HG02973 (cell line): ENCODE data around the gene ZBTB25.
A peak's percentile ranks its signal among the peaks of the same experiment; 100 is the strongest.
"Not testable (repeated sequence)": the region's sequence is repeated elsewhere in the genome, so short reads cannot be mapped to it uniquely, and the experiment has no call there.

Experiments used
- ATAC-seq: cut with Tn5 transposase; IDR thresholded peaks from one replicate; pipeline ENCODE4 v1.9.1; 2021; ENCODE audit warnings: moderate library complexity; ENCODE audit not compliant: unreplicated experiment

The ZBTB25 gene

DNA sequence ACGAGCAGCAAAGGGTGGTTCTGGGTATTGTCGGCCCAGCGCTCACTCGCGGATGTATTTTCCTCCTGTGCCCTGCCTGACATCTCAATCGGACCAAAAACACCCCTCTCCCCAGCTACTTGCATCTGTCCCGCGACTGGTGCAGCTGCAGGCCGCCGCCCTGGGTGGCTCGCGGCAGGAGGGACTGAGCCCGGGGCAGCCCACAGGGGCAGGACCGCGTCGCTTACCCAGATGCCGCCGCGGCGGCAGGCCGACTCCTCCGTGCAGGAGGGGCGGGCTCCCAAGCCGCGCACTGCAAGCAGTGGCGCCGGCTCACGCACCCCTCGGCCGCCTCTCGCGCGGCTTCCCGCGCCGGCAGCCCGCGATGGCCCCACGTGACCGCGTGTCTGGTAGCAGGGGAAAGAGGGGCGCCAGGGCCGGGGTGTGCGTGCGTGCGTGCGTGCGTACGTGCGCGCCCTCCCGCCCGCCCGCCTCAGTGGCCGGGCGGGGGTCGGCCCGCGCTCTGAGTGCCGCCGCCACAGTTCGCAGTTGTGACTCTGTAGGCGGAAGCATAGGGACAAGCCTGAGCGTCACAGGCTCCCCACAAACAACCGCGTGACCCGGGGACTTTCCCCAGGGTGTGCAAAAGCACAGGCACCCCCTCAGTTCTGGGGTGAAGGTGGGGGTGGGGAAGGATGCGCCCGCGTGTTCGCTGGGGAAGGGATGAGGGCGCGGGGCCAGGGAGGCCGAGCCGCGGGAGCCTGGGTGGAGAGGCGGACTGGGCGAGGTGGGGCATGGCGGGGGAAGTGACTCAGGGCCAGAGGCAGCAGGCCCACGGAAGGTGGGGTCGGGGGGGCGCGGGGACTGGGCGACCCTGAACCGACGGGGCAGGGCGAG is at the start of gene ZBTB25:
Gene ZBTB25 (minus strand): TSS at position 405 of the 876 bp plus-strand sequence. CDS start 13,305 bp downstream, outside the sequence.
- ATAC-seq: peak; percentile 51

DNA sequence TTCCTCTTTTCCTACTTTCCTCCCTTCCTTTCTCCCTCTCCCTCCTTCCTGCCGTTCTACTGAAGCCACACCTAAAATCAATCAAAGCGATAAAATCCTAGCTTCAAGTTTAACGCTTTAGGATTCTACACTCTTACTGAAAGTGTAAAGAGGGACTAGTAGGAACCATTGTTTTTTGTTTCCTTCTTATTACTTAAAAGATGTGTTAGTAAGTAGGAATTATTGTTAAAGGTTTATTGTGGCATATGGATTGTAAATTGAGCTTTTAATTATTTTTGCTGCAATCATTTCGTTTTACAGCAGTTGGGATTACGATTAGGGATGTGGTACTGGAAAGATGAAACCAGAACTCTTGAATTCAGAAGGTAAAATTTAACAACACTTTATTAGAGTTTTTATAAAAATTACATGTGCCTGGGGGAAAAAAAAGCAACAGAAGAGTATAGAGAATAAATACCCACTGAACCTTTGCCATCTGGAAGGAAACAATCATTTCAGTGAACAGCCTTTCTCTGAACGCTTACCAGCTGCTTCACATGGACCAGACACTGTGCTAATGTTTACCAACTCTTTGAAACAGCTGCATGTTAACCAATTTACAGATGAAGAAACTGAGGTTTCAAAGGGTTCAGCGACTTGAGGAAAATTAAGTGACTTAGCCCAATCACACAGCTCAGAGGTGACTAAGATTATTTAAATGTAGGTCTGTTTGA is 47.1 kb upstream of the ZBTB25 start:
- ATAC-seq: no peak

DNA sequence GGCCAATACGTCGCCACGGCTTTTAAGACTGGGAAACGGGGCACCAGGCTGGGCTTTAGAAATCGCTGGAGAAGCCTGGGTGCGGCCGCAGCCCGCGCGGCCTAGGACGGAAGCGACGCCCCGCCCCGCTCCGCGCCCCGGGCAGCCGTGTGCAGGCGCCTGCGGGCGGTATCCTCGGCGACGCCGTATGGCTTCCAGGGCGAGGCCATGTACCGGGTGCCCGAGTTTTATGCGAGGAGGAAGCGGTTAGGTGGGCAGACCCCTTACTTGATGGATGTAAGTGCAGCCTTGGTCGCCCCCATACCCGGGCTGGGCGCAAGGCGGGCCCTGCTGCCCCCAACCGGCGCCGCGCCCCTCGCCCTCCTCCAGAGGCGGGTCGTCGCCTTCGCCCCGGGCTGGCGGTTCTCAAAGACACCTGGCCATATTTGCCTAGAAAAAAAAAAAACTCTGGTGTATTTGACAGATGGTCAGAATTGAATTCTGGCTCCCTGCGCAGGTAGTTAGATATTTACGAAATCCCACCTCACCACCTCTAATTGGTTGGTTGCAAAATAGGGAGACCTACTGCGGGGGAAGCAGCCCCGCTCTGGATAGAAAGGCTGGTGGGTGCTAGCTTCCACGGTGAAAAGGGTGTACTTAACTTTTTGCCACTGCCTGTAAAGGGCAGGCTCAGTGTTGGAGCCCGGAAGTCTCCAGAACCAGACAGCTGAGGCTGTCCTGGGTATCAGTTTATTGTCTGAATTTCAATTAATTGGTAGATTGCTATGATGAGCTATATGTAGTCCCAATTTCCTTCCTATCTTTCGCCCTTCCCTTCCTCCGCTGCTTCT is 46.4 kb upstream of the ZBTB25 start, which contains the start of gene PPP1R36:
Gene PPP1R36 (plus strand): TSS at position 171 of the 830 bp plus-strand sequence. CDS start 37 bp downstream, at position 208.
- no peak for ATAC-seq

DNA sequence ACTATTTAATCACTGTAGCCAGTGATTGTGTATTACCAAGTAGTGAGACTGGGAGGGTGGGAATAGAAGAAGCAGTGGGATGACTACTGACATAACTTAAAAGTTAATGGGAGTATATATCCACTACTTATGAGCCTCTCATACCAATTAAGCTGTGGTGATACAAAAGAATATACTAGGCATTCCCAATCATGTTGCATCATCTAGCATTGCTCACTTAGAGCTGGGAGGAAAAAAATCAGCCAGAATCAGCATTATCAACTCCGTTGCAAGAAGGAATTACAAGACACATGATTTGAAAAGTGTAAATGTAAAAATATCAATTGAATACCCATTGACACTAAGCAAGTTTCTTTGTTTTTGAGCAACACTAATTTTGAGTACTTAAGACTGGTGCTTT is 45.4 kb upstream of the ZBTB25 start:
- ATAC-seq: no peak

DNA sequence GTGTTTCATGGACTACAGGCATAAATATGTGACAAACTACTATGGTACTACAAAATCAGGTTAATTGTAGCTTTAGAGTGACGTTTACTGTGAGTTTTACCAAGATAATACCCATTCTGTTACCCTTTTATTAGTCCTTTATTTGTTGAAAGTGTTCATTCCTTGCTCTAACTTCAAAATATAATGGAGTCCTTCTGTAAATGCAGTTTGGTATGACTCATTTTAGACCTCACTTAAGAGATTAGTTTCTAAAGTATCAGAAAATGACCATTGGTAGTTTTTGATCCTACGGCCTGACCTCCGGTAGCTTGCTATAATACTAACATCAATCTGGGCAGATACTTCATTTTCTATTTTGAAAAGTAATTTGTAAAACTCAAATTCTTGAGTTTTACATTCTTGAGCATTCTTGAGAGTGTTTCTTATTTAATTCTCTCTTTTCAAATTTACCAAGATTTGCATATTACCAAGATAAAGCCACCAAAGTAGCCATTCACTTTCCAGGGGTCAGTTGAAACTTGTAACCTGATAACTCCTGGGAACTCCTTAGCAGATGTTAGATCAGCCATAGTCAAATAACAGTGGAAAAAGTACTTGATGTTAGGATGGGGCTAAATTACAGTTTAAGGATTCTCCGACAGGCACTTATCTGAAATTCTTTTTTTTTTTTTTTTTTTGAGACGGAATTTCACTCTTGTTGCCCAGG is 41.1 kb upstream of the ZBTB25 start:
- no peak for ATAC-seq

- no peak for ATAC-seq
These were observed 39.2 kb upstream of the ZBTB25 start for GRCh38 chr14:64542836-64543201.

GRCh38 chr14:64541972-64542835 is 38.6 kb upstream of the ZBTB25 start:
- no peak for ATAC-seq

DNA sequence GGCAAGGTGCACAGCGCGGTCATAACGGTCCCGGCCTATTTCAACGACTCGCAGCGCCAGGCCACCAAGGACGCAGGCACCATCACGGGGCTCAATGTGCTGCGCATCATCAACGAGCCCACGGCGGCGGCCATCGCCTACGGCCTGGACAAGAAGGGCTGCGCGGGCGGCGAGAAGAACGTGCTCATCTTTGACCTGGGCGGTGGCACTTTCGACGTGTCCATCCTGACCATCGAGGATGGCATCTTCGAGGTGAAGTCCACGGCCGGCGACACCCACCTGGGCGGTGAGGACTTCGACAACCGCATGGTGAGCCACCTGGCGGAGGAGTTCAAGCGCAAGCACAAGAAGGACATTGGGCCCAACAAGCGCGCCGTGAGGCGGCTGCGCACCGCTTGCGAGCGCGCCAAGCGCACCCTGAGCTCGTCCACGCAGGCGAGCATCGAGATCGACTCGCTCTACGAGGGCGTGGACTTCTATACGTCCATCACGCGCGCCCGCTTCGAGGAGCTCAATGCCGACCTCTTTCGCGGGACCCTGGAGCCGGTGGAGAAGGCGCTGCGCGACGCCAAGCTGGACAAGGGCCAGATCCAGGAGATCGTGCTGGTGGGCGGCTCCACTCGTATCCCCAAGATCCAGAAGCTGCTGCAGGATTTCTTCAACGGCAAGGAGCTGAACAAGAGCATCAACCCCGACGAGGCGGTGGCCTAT is 37.8 kb upstream of the ZBTB25 start:
- ATAC-seq: no peak

GRCh38 chr14:64540208-64541202 is 36.9 kb upstream of the ZBTB25 start, which contains the start of gene HSPA2:
TSS of gene HSPA2 (plus strand) at chr14:64540741. CDS start at chr14:64540850, 109 bp downstream.
- ATAC-seq: peak; percentile 92

DNA sequence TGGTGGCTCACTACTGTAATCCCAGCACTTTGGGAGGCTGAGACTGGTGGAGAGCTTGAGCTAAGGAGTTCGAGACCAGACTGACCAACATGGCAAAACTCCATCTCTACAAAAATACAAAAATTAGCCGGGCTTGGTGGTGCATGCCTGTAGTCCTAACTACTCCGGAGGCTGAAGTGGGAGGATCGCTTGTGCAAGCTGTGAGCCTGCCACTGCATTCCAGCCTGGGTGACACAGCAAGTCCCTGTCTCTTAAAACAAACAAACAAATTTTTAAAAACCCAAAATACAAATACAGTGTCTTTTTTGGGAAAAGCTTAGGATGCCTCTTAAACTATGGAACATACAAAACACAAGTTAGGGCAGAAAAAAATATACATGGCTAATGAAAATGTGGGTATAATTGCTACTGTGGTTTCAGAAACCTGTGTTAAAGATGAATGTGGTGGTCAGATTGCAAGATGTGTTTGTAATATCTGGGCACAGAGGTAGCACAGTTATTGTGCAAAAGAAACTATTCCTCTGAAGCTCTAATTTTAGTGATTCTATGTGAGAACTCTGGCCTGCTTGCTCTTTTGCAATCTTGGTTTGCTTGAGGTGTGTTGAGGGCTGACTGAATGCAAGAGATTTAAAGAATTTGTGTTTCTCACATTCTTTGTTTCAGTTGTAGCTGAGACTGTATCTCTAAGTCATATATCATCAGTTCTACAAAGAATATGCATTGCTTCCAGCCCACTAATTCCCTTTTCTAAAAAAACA is 33.0 kb upstream of the ZBTB25 start:
- no peak for ATAC-seq

DNA sequence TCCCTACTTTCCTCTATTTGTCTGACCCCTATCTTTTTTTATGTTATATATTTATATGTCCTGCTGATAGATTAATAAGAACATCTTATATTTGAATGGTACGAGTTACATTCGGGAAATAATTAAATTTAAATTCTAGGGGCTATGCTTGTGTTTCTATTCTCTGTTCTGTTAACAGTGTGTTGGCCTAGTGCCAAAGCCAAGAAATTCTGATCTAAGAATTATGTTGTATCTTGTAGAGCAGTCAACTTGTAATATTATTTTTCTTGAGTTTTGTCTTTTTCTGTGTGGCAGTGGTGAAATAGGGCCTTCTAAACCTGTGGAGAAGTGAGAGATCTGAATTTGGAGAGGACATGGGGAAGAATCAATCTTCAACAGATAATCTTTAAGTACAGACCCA is 27.9 kb upstream of the ZBTB25 start:
- ATAC-seq: no peak

DNA sequence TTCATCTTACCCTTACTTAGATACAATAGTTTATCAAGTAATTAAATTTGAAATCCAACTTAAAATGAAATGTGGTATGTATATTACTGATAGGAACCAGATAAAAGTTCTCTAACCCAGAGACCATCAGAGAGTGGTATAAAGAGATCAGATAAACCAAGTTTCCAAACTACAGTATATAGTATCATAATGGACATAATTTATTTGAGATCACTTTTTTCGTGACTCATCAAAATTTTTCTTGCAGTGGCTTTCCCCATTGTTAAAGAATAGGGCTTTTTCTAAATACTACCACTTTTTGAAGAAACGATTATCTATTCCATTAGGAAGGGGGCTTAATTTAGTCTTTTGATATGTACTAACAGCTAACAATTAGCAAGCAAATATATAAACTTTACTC is 21.7 kb upstream of the ZBTB25 start:
- ATAC-seq: no peak

- ATAC-seq: no peak
These were observed 19.1 kb upstream of the ZBTB25 start for GRCh38 chr14:64522591-64523355.

DNA sequence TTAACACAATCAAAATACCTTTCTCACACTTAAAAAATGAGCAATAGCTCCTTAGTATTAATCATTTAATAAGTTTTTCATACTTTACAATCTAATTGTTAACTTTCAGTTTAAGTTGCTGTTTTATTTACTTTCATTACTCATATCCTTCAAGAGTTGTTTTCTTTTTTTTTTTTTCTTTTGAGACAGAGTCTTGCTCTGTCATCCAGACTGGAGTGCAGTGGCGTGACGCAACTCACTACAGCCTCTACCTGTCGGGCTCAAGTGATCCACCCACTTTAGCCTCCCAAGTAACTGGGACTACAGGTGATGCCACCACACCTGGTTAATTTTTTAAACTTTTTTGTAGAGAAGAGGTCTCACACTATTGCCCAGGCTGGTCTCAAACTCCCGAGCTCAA is 17.1 kb upstream of the ZBTB25 start:
- ATAC-seq: no peak

DNA sequence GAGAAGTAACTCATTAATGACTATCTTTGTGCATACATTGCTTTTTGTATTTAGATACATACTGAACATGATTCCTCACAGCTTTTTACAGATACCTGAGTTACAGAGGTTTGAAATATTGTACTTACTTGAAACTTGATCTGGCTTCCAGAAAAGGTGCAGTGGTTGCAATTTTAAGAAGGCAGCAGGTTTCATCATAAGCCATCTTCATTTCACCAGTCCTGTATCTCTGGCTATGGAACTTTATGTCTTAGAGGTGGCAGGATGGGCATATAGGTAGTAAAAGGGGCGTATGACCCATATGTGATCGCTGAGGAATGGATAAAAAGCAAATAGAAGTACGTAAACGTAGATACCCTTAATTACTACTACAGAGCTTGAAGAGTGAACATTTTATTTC is 14.6 kb upstream of the ZBTB25 start:
- no peak for ATAC-seq

GRCh38 chr14:64517667-64518066 is 14.0 kb upstream of the ZBTB25 start:
- not testable (repeated sequence) for ATAC-seq
